NCI-H524 (cell line): ENCODE data around the gene RAB40A.
"Not testable (repeated sequence)": the region's sequence is repeated elsewhere in the genome, so short reads cannot be mapped to it uniquely, and the experiment has no call there.

ENCODE experiments used
- DNase-seq, 2 experiments: peaks; one replicate each; lab custom pipeline; 2025; lab: John Stamatoyannopoulos, UW

RAB40A gene

GRCh38 chrX:103461156-103461555, 58.1 kb downstream of the RAB40A start:
- DNase-seq = no peak

- not testable (repeated sequence) for DNase-seq
Measured at GRCh38 chrX:103460001-103460755, 59.1 kb downstream of the RAB40A start.

DNA sequence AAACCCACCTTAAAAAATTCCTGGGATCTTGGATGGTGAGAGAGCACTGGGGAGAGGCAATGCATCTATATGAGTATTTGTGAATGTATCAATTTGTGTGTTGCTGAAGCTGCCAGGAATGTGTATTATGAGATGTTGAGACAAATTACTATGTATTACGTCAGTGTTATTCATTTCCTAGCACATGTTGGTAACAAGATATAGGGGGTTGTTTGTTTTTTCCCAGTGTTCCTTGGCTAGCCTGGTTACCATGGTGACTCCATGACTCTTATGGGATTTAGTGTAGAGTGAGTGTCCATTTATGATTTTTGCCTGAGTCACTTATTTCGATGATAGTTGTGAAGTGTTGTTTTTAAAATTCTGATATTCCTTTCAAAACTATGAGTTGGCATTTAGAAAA, 65.6 kb downstream of the RAB40A start:
- DNase-seq = no peak
